Activated T-helper 2 cell treated with anti-CD3 and anti-CD28 coated beads, Interferon-gamma antibody, Interleukin-2, Interleukin-4, amounts not matched to agents 10 μg/mL and 5 μg/mL and 100 μg/mL, durations not matched to agents 14 hours and 24 hours and 36 hours (primary cell): ENCODE measurements around the gene SLIT3. TPM values are rescaled to one million over a fixed set of nuclear protein-coding genes. Genes with fewer than 3 reads are reported as not detected.

Experiments used
- DNase-seq: peaks from one replicate; pipeline ENCODE4 v3.0.0; 2021; ENCODE audit warnings: low spot score
- H3K27ac Mint-ChIP-seq: one replicate; pipeline ENCODE4 v1.8.0; 2021; ENCODE audit warnings: mixed read lengths
- H3K27me3 Mint-ChIP-seq: one replicate; pipeline ENCODE4 v1.8.0; 2021; ENCODE audit warnings: low read depth, mixed read lengths
- H3K36me3 Mint-ChIP-seq: one replicate; pipeline ENCODE4 v1.8.0; 2021; ENCODE audit warnings: low read depth, mixed read lengths
- H3K4me1 Mint-ChIP-seq: one replicate; pipeline ENCODE4 v1.8.0; 2021; ENCODE audit warnings: low read depth, mixed read lengths
- H3K4me3 Mint-ChIP-seq: one replicate; pipeline ENCODE4 v1.8.0; 2021; ENCODE audit warnings: low read depth, mild to moderate bottlenecking, moderate library complexity, mixed read lengths
- H3K9me3 Mint-ChIP-seq: one replicate; pipeline ENCODE4 v1.8.0; 2021; ENCODE audit warnings: mixed read lengths
- intact Hi-C: fragments of 100-400 bp; cut with micrococcal nuclease; formaldehyde crosslinking; loops from one replicate; pipeline ENCODE4 v1.15.1; 2023
- total RNA-seq: library from RNA; stranded (reverse); gene quantifications from 2 replicates; pipeline ENCODE4 v1.2.3, GENCODE V29; 2022

SLIT3 gene
- total RNA-seq, 1 donor from 2014 or later, result 9.5 TPM

DNA sequence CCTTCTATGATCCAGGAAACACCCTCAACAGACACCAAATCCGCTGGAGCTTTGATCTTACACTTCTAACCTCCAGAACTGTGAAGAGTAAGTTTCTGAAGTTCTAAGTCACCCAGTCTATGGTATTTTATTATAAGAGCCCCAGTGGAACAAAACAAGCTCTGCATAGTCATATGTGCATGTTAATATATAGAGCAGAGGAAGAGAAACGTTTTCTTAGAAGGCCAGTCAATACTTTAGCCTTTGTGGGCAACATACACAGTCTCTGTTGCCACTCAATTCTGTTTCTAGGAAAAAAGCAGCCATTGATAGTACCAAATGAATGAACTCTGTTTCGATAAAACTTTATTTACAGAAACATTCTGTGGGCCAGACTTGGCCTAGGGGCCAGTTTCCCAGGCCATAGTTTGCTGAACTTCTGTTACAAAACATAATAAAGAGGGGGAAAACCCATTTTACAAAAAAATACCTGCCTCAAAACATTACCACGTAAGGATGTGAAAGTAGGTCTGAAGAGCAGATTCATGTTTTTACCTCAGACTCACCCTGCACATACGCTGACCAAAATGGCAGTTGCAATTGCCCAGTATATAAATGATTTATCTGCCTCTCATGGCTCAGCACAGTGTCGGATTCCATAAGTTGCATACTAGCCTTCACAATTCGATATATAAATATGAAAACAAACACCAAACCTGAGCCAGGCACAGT lies 350.5 kb downstream of the SLIT3 start:
- intact Hi-C loops, result no loop called here

DNA sequence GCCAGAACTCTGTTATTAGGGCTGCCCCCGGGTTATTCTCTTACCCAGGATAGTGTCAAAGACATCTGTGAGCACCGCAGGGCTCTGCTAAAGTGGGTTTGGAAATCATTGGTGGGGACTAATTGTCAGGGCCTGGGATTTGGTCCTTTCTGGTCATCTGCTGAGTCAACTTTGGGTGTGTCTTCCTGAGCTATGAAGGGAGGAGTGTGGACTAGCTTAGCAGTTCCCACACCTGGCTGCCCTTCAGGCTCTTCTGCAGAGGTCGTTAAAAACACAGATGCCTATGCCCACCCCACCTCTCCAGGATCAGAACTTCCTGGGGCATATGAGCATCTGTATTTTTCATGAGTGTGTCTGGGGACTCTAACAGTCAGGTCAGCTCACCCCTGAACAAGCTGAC lies 352.2 kb downstream of the SLIT3 start:
- no peak overlapping the region for H3K27ac Mint-ChIP-seq
- intact Hi-C loops, result loop anchor here (5.0 kb wide), 1 partner anchor 634 kb away; the partner anchor contains the start of gene SPDL1
- peaks cover 13% of the 10 kb centered on the region for H3K4me1 Mint-ChIP-seq
- no peak for DNase-seq
- no peak overlapping the region for H3K4me3 Mint-ChIP-seq
- no peaks in the 10 kb centered on the region for H3K9me3 Mint-ChIP-seq
- no peaks in the 10 kb centered on the region for H3K36me3 Mint-ChIP-seq
- no peaks in the 10 kb centered on the region for H3K27me3 Mint-ChIP-seq

More for the DNA sequence above, 350.5 kb downstream of the SLIT3 start:
- H3K4me1 Mint-ChIP-seq, result peaks cover 9% of the 10 kb centered on the region
- no peak for DNase-seq
- H3K27me3 Mint-ChIP-seq, result no peaks in the 10 kb centered on the region
- H3K36me3 Mint-ChIP-seq, result no peaks in the 10 kb centered on the region
- H3K27ac Mint-ChIP-seq, result peak overlapping the region; percentile 68
- no peaks in the 10 kb centered on the region for H3K9me3 Mint-ChIP-seq
- H3K4me3 Mint-ChIP-seq, result no peak overlapping the region

DNA sequence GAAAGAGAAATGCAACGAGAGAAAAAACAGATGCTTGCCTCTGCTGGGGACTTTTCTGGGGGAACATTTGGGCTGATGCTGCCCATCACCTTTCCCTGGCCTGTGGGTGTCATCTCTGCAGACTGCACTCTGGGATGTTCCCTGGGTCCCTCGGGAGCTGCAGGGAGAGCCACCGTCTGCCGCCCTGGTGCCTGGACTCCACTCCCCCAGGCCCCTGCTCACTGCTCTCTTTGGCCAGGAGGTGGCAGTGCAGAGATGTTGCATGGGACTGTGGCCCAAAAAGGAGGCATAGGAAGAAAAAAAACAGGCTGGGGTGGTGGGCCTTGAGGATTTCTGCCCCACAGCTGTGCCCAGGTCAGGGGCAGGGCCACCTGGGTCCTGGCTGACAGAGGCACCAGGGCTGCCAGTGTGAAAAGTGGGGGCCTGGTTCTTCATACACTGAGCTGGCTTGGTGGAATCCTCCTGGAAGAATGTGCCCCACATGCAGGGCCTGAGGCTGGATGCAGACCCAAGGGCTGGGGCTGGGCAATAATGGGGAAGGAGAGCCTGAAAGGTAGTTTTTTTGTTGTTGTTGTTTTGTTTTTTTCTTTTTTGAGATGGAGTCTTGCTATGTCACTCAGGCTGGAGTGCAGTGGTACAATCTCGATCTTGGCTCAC lies 353.6 kb downstream of the SLIT3 start:
- peak; percentile 12 for DNase-seq
- Mint-ChIP-seq H3K4me3 (no peak overlapping the region), H3K36me3 (no peaks in the 10 kb centered on the region), H3K27me3 (no peaks in the 10 kb centered on the region), H3K9me3 (no peaks in the 10 kb centered on the region), H3K27ac (no peak overlapping the region), H3K4me1 (peaks cover 17% of the 10 kb centered on the region)
- intact Hi-C loops, result loop anchor here (1.0 to 5.0 kb wide), 4 partner anchors 199 to 635 kb away; partner anchors contain the start of gene SPDL1

DNA sequence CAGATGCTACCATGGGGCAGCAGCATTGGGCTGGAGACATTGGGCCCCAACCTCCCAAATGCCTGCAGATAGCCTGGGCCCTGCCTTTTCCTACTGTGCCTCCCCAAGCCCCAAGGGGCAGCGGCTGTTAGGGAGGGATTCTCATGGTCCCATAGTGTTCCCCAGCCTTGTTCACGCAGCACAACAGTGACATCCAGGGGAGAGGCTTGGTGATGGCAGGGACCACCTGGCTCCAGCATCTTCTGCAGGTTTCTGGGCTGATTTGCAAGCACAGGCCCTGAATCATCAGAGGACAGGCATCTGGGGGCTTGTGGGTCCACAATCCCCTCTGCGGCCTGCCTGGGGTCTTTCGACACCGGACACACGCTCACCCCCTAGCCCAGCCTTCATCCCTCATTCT lies 354.6 kb downstream of the SLIT3 start:
- peaks cover 17% of the 10 kb centered on the region for H3K4me1 Mint-ChIP-seq
- intact Hi-C loops, result loop anchor here (2.0 to 5.0 kb wide), 3 partner anchors 240 to 636 kb away; partner anchors contain the start of gene SPDL1
- H3K36me3 Mint-ChIP-seq, result no peaks in the 10 kb centered on the region
- H3K9me3 Mint-ChIP-seq, result no peaks in the 10 kb centered on the region
- no peak overlapping the region for H3K27ac Mint-ChIP-seq
- no peak overlapping the region for H3K4me3 Mint-ChIP-seq
- H3K27me3 Mint-ChIP-seq, result no peaks in the 10 kb centered on the region
- no peak for DNase-seq

DNA sequence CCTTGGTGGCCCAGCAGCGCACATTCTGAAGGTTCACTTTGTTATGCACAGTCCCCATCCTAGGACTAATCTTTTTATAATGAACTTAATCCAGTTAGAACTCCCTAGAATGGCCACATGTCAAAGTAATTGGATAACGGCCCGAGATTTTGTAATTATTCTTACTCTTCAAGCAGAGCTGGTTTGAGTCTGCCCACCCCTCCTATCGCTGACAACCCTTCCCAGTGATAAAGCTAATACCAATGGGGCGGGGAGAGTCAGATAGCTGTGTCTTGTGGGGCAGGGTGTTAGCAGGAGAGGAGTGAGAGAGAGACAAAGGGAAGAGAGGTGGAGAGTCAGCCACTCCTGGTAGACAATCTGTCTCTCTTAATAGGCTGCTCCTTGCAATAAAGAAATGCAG lies 356.9 kb downstream of the SLIT3 start:
- no peaks in the 10 kb centered on the region for H3K9me3 Mint-ChIP-seq
- no peak overlapping the region for H3K27ac Mint-ChIP-seq
- no peaks in the 10 kb centered on the region for H3K27me3 Mint-ChIP-seq
- peaks cover 20% of the 10 kb centered on the region for H3K4me1 Mint-ChIP-seq
- no peaks in the 10 kb centered on the region for H3K36me3 Mint-ChIP-seq
- no peak overlapping the region for H3K4me3 Mint-ChIP-seq
- intact Hi-C loops, result loop anchor here (5.0 kb wide), 1 partner anchor 107 kb away; no protein-coding TSS in a partner anchor
- no peak for DNase-seq

DNA sequence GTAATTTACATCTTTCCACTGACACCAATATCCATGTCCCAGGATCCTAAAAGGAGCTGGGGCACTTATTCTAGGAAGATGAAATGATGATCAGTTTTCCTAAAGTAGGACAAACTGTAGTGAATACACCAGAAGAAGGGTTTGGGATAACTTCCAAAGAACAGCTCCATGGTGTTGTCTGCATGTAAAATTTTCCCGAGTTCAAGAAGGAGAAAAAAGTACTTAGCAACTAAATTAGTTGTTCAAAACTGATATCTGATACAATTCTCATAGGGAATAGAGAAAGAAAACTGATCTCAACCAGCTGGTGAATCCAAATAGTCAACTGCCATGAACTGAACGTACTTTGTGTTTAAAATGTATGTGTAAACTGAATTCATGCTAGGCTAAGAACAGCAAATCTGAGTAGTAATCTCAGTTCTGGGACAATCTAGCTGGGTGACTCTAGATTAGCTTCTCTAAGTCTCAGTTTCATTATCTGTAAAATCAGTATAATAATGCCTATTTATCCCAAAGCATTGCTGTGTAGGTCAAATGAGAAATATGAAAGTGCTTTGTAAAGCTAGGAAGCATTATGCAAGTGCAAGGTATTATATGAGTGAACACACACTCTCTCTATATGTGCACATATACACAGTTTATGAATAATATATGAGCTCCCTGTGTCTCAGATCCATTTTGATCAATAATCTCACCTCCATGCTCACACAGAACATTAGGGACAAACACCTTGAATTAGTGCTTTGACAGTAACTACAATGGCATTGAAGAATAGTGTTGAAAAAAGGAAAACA lies 357.7 kb downstream of the SLIT3 start:
- H3K36me3 Mint-ChIP-seq, result no peaks in the 10 kb centered on the region
- intact Hi-C loops, result loop anchor here (5.0 kb wide), 1 partner anchor 106 kb away; no protein-coding TSS in a partner anchor
- H3K9me3 Mint-ChIP-seq, result no peaks in the 10 kb centered on the region
- peaks cover 22% of the 10 kb centered on the region for H3K4me1 Mint-ChIP-seq
- H3K4me3 Mint-ChIP-seq, result no peak overlapping the region
- DNase-seq, result no peak
- H3K27me3 Mint-ChIP-seq, result no peaks in the 10 kb centered on the region
- no peak overlapping the region for H3K27ac Mint-ChIP-seq

DNA sequence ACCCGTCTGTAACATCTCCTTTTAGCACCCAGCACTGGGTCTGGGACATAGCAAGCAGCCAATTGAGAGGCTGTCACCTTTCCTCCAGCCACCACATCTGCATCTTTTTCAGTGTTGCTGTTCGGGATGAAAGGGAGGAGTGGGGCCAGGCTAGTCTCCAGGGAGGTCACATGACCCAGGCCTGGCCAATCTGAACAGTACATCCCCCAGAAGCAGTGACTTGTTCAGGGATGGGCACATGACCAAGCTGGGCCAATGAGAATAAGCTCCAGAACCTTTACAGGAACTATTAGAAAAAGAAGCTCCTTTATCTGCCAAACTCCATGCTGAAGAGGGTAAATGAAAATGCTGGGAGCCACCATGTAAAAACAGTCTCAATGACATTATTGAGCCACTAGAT lies 359.0 kb downstream of the SLIT3 start:
- H3K36me3 Mint-ChIP-seq, result no peaks in the 10 kb centered on the region
- H3K27me3 Mint-ChIP-seq, result no peaks in the 10 kb centered on the region
- H3K27ac Mint-ChIP-seq, result no peak overlapping the region
- DNase-seq, result no peak
- H3K9me3 Mint-ChIP-seq, result no peaks in the 10 kb centered on the region
- peaks cover 21% of the 10 kb centered on the region for H3K4me1 Mint-ChIP-seq
- no peak overlapping the region for H3K4me3 Mint-ChIP-seq
- intact Hi-C loops, result loop anchor here (5.0 kb wide), 1 partner anchor 105 kb away; no protein-coding TSS in a partner anchor

DNA sequence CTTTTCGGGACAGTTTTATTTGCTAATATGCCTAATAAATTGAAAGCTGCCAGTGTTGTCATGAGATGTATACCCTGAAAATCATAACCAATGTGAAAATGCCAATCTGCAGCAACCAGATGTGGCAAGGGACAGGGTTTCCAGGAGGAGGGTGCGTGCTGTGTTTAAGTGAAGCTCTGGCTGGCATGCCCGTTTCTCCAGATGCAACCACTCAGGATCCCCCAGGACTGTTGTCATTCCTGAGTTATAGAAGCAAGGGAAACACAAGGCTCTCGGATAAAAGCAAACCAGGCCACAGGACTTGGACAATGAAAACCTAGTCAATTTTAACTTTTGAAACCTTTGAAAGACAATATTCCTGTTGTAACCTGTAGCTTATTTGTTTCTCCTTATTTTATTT lies 360.2 kb downstream of the SLIT3 start:
- Mint-ChIP-seq H3K4me1 (peaks cover 17% of the 10 kb centered on the region), H3K36me3 (no peaks in the 10 kb centered on the region), H3K27ac (no peak overlapping the region), H3K27me3 (no peaks in the 10 kb centered on the region), H3K9me3 (no peaks in the 10 kb centered on the region), H3K4me3 (no peak overlapping the region)
- no peak for DNase-seq
- intact Hi-C loops, result loop anchor here (5.0 kb wide), 1 partner anchor 103 kb away; no protein-coding TSS in a partner anchor

DNA sequence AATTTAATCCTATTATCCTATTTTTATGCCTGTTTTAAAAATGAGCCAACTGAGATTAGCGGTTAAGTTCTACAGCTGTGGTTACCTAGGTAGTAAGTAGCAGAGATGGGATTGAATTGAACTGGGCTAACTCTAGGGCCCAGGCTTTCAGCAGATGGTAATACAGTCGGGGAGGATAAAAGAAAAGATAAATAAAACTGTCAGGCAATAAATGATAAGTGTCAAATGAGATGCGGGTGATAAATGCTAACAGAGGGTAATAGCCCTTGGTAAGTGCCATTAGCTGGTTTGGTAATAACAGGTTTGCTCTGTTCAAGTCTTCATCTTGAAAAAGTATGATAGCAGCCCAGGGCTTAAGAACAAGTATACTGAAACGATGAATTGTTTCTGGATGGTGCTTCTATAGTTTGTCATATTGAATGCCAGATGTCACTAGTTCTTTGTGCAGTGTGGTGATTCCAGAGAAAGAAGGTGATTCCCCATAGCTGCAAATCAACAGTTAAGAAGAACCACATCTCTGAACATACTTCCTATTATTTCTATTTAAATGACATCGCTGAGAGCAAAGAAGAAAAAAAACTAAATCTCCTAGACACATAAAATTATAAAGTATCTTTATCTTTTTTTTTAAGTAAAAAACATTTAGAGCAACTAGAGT lies 360.9 kb downstream of the SLIT3 start:
- Mint-ChIP-seq H3K4me1 (peaks cover 17% of the 10 kb centered on the region), H3K9me3 (no peaks in the 10 kb centered on the region), H3K27me3 (no peaks in the 10 kb centered on the region), H3K27ac (peak overlapping the region; percentile 29), H3K4me3 (no peak overlapping the region), H3K36me3 (no peaks in the 10 kb centered on the region)
- intact Hi-C loops, result loop anchor here (5.0 kb wide), 1 partner anchor 103 kb away; no protein-coding TSS in a partner anchor
- DNase-seq, result no peak

DNA sequence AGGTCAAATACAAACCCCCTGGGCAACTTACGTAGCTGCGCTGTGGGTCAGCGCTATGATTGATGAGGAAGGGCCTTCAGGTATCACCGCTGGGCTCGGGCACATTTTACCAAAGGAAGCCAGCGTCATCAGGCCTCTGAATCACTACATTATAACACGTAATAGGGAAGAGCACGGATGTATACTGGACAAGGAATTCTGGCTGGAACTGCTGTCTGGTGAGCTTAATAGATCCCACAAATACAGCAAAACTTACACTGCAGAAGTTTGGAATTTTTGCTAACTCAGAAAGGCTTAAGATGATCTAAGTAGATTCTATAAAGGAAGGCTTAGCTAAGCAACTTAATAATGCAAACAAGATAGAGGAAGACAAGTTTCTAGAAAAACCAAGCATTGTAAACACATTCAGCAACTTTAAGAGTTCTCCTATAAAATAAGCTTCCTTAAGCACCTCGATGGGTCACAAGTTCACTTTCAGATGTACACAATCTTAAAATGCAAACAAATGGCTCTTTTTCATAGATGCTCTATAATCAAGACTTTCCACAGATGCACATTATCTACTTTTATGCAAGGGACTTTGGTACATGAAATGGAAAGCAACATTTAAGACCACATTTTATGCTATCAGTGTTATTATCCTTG lies 361.7 kb downstream of the SLIT3 start:
- intact Hi-C loops, result no loop called here
- Mint-ChIP-seq H3K36me3 (no peaks in the 10 kb centered on the region), H3K27me3 (no peaks in the 10 kb centered on the region), H3K27ac (no peak overlapping the region), H3K4me1 (peaks cover 17% of the 10 kb centered on the region), H3K4me3 (no peak overlapping the region), H3K9me3 (no peaks in the 10 kb centered on the region)
- no peak for DNase-seq

DNA sequence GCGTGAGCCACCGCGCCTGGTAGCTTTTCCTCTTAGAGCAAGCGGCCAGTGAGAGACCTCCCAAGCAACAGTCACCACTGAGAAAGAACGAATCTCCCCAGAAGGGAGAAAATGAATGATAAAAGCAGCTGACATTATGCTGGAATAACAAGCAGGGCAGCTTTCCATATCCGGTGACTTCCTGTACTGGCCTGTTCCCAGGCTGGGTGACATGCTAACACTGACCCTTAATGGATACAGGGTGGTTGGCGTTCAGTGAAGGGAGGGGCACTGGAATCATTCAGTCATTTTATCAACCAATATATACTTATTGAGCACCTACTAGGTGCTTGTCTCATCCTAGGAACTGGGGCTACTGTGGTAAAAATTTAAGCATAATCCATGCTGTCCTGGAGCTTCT lies 364.4 kb downstream of the SLIT3 start:
- H3K9me3 Mint-ChIP-seq, result no peaks in the 10 kb centered on the region
- no peak overlapping the region for H3K27ac Mint-ChIP-seq
- intact Hi-C loops, result no loop called here
- H3K36me3 Mint-ChIP-seq, result no peaks in the 10 kb centered on the region
- H3K4me3 Mint-ChIP-seq, result no peak overlapping the region
- DNase-seq, result no peak
- peaks cover 18% of the 10 kb centered on the region for H3K4me1 Mint-ChIP-seq
- H3K27me3 Mint-ChIP-seq, result no peaks in the 10 kb centered on the region

DNA sequence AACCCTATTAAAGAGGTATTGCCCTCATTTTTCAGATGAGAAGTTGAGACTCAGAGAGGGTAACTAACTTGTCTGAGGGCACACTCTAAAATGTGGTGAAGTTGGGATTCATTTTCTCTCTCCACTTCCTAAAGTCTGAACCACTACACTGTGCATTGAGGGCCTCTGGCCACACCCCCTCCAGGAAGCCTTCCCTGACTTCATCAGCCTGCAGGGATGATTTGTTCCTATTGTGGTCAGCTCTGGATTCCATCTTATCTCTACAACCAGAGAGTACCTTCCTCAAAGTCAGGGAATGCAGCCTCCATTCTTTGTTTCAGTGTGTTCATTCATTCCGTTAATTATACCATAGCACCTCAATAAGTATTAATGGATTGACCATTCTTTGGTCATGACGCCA lies 365.8 kb downstream of the SLIT3 start:
- intact Hi-C loops, result no loop called here
- H3K36me3 Mint-ChIP-seq, result no peaks in the 10 kb centered on the region

More for the DNA sequence above, 365.8 kb downstream of the SLIT3 start:
- Mint-ChIP-seq H3K27me3 (no peaks in the 10 kb centered on the region), H3K4me1 (peaks cover 24% of the 10 kb centered on the region), H3K9me3 (no peaks in the 10 kb centered on the region), H3K4me3 (no peak overlapping the region), H3K27ac (no peak overlapping the region)
- DNase-seq, result no peak
